Left renal cortex interstitium (tissue), 4 donors: ENCODE data around the gene MAPK14. TPM values are rescaled to one million over a fixed set of nuclear protein-coding genes. Genes with fewer than 3 reads are reported as not detected.

Source experiments
- DNase-seq, 4 donors: peaks; one replicate each; pipeline ENCODE4 v3.0.0-alpha.2; 2013; ENCODE audit warnings: low read depth in 4 of 4, low spot score in 2 of 4, missing footprints in 1 of 4
- polyA plus RNA-seq, 4 donors: library from polyadenylated mRNA; unstranded; fragments of 120-200 nt; gene quantifications; one replicate each; pipeline ENCODE4 v1.2.1, GENCODE V29; 2013; ENCODE audit not compliant: insufficient read length in 4 of 4

The MAPK14 gene
- polyA plus RNA-seq, 4 donors: 48.7 to 54.2 (median 50.7) TPM

- DNase-seq: no peak
Measured at GRCh38 chr6:36034441-36034840, 6.8 kb downstream of the MAPK14 start.

- no peak for DNase-seq
Measured at GRCh38 chr6:36035225-36035624, 7.6 kb downstream of the MAPK14 start.

- DNase-seq: no peak
Measured at GRCh38 chr6:36038120-36038876, 10.7 kb downstream of the MAPK14 start.

- DNase-seq: no peak
Measured at GRCh38 chr6:36039112-36039511, 11.5 kb downstream of the MAPK14 start.

DNA sequence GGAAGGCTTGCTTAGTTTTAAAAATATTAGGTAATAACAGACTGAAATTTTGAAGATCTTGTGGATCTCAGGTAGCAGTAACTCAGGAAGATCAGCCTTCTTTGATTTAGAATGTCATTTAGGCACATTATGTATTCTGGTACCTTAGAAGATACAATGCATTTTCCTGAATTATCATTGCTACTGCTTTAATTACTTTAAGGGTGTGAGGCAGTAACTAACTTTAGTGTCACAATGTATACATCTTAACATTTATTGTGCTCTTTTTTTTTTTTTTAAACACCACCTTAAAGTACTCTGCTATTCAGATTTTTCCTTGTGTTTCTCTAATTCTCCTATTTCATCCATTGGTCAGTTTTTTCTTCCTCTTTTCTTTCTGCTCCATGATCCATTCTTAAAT, 13.3 kb downstream of the MAPK14 start:
- no peak for DNase-seq

DNA sequence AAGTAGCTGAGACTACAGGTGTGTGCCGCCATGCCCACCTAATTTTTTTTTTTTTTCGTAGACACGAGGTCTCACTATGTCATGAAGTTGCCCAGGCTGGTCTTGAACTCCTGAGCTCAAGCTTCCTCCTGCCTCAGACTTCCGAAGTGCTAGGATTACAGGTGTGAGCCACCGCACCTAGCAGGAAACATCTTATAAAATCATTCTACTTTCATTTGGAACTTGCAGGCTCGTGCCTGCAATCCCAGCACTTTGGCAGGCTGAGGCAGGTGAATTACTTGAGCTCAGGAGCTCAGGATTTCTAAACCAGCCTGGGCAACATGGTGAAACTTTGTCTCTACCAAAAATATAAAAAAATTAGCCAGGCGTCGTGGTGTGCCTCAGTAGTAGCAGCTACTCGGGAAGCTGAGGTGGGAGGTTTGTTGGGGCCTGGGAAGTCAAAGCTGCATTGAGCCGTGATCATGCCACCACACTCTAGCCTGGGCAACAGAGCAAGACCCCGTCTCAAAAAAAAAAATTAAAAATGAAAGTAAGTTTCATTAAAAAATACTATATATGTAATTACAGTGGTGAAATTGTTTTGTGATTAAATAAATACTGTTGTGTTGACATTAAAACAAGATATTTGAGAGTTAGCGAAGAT, 15.1 kb downstream of the MAPK14 start:
- no peak for DNase-seq

DNA sequence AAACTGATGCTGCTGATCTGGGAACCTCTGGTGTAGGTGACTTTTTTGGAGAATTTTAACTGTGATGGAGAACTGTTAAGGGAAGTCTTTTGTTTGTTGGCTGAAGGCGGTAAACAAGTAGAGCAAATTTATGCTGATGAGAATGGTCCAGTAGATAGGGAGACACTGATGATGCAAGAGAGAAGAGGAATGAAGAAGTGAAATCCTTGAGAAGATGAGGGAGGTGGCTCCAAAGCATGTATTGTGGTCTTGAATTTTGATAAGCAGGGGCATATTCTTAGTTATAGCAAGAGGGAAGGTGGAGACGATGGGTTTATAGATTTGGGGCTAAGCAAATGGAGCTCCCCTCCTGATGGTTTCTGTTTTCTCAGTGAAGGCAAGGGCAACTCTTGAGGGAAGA, 22.0 kb downstream of the MAPK14 start:
- DNase-seq: no peak

GRCh38 chr6:36050305-36050704, 22.7 kb downstream of the MAPK14 start:
- no peak for DNase-seq

GRCh38 chr6:36050947-36051710, 23.5 kb downstream of the MAPK14 start:
- no peak for DNase-seq

- DNase-seq: no peak
Measured at GRCh38 chr6:36052097-36052496, 24.5 kb downstream of the MAPK14 start.

DNA sequence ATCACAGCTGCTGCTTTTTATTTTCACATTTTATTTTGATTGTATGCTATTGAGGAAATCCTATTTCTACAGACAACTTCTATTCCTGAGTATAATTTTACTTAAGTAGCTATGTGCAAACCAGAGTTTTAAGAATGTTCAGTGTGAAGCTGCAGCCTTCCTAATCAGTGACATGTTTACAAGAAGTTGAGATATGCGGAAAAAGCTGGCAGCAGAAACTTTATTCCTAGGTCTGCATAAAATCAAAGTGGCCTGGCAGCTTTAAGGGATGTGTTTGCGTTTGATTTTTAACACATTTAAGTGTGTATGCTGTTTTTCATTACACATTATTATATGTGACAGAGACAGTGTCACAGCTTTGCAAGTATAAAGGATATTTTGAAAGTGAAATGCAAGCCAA, 26.3 kb downstream of the MAPK14 start:
- no peak for DNase-seq

DNA sequence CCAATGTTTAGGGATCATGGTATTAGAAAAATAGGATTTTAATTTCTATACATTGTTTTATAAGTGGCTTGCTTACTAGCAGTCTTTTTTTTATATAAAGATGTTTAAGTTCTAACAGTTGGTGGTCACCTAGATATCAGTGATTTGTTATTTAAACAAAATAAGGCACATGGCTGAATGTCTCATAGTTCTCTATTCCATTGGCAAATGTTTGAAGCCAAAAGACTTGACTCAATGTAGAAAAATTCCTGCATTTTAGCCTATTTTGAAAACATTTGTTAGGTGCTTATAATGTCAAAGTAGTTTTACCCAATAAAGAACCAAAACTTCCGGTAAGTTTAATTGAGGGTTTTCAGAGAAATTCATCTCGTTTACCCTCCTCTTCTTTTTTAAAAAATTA, 26.8 kb downstream of the MAPK14 start:
- no peak for DNase-seq

DNA sequence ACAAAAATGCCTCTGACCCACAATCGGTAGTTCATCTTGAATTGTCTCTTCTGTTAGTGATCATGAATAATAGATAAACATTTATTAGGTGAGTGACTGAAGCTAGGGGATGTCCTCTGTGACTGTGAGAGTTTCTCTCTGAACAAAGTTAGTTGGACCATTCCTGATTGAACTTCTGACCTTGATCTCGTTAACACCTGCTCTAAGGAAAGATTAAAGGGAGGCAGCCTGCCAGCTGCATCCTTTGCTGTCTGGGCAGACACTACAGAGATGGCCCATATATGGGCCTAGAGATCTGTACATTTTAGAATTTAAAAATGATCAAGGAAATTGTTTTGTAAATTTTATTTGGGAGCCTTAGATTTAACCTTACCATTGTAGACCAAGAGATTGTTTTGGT, 27.3 kb downstream of the MAPK14 start:
- DNase-seq: no peak

- no peak for DNase-seq
Measured at GRCh38 chr6:36056178-36056577, 28.6 kb downstream of the MAPK14 start.

GRCh38 chr6:36061236-36061635, 33.6 kb downstream of the MAPK14 start:
- no peak for DNase-seq

DNA sequence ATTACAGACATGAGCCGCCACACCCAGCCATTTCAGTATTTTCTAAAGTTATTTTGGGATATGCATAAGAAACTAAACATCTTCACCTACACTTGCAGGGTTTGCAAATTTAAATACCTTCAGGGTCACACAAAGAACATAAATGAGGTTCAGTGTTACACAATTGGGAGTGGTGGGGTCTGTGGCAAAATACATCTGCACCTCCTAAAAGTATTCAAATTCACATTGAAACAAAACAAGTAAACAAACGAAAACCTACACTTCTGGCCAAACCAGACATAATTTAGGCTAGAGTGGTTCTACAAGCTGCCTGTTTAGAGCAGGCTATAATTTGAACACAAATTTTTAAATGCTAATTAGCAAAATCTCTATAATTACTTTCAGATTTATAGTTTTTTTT, 34.6 kb downstream of the MAPK14 start:
- no peak for DNase-seq

- DNase-seq: no peak
Measured at GRCh38 chr6:36063318-36064060, 35.9 kb downstream of the MAPK14 start.

DNA sequence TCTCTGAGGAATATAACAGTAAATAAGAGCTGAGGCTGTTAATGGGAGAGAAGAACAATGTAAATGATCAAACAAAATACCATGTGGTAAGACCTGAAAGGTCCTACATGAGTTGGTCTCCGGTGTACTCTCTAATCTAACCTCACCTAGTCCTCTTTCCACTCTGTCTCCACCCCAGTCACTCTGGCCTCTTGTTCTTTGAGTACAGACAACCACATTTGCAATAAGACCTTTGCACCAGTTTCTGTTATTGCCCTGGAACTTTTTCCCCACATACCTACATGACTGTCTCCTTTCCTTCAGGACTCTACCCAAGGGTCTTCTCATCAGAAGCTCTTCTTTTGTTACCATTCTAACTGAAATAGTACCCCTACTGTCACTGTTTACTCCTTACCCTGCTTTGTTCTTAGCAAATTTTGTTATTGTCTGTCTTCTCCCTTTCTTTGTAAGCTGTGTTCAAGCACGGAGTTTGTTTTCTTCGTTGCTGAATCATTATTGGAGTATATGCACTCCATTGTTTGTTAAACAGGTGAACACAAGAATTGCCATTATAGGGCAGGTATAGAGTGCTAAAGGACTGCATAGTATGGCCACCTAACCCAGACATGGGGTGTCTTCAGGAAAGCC, 37.3 kb downstream of the MAPK14 start:
- DNase-seq: no peak

GRCh38 chr6:36065916-36066315, 38.3 kb downstream of the MAPK14 start:
- no peak for DNase-seq

DNA sequence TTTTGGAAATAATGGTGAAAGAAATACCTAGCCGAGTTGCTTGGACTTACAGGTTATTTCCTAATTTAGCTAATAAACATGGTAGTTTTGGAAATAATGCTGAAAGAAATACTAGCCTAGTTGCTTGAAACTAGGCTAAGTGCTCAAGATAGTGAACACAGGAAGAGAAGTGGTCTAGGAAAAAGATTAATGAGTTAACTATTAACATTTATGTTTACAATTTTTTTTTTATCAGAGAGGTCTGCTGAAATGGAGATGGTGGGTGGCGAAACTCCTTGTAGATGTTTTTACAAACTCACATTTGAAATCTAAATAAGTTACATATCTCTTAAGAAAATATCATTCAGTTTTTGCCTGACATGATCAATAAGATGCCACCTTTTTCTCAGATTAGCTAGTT, 39.2 kb downstream of the MAPK14 start:
- no peak for DNase-seq
